ENCODE results near the gene ZNF93.
A peak's percentile ranks its signal among the peaks of the same experiment; 100 is the strongest.
"Not testable (repeated sequence)": the region's sequence is repeated elsewhere in the genome, so short reads cannot be mapped to it uniquely, and the experiment has no call there.

Gene ZNF93

DNA sequence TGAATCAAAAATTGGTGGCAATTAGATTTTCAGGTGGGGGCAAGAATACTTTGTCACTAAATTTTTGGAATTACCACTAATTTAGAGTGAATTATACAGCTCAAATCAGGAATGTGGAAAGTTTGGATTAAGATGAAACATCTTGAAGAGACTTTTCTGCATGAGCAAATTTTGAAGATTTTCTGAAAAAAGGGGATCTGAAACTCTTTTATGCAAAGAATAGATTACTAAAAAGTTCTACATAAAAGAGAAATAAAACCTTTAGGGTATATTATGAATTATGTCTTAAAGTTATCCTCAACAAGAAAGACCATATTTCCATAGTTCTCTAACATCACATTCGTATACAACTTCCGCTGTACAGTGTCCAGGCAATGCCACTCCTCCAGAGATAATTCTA lies 36.7 kb downstream of the ZNF93 start:
- Histone ChIP-seq H4K20me1 (no peaks in the 10 kb centered on the region), H3K4me2 (no peak overlapping the region), H3K9ac (no peak overlapping the region), H3K9me3 (replicated peaks in 1 of 11) (peaks cover 73 to 100% (median 77%) of the 10 kb centered on the region in 11 experiments), H3K4me1 (no peaks in the 10 kb centered on the region), H3K27ac (no peak overlapping the region), H3K27me3 (peaks cover 0 to 4% (median 0%) of the 10 kb centered on the region in 11 experiments; a peak in 2 of 22 replicates), H3K4me3 (no peak overlapping the region), H3K36me3 (peaks cover 37 to 55% (median 43%) of the 10 kb centered on the region in 11 experiments)
- no peak for TF ChIP-seq Cebpa-rat (IDR thresholded peaks at IDR 0.05)

DNA sequence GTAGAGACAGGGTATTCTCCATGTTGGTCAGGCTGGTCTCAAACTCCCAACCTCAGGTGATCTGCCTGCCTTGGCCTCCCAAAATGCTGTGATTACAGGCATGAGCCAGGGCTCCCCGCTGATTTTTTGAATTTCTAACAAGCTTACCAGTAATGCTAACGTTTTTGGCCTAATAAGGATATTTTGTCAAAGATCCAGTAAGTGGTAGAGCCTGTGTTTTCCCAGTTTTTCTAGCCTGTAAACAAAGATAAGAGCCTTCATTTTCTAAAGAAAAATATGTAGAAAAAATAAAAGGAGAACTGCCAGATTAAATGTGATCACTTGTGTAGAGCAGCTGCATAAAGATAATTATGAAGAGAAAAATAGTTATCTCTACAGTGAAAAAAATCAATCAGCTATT lies 37.7 kb downstream of the ZNF93 start:
- Histone ChIP-seq H3K27me3 (peaks cover 0 to 4% (median 0%) of the 10 kb centered on the region in 11 experiments; a peak in 2 of 22 replicates), H3K9me3 (replicated peaks in 1 of 11) (peaks cover 63 to 98% (median 67%) of the 10 kb centered on the region in 11 experiments), H4K20me1 (no peaks in the 10 kb centered on the region), H3K4me2 (no peak overlapping the region), H3K4me3 (no peak overlapping the region), H3K4me1 (no peaks in the 10 kb centered on the region), H3K9ac (no peak overlapping the region), H3K36me3 (peaks cover 27 to 45% (median 32%) of the 10 kb centered on the region in 11 experiments), H3K27ac (no peak overlapping the region)
- TF ChIP-seq Cebpa-rat (IDR thresholded peaks at IDR 0.05), result no peak

DNA sequence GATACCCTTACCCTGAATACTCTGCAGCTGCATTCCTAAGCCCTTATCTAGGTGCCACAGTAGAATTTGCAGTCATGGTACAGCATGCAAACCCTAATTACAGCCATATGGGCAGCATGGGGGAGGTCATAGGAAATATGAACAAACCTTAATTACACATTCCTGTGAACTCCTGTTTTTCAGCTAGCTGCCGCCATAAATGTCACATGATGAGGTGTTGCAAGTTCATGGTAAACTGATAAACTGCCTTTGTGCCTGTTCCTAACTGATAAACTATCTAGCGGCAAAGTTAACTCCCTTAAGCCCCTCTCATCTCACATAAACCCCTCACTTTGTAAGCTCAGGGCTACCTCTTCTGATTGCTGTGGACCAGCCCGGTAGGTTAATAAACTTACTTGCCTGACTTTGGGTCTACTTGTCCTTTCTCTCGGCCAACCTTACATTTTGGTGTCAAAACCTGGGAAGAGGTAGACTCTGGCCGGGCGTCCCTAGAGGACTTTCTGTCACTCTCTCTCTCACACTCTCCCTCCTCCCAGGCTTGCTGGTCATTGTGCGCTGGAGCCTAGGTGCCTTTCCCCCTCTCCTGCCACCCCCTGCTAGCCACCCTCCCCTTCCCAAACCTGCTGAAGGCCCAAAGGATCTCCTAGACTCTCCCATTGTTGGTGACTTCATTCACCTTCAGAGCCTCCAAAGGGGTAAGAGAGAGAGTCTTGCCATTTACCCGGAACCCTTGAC lies 43.3 kb downstream of the ZNF93 start:
- Histone ChIP-seq H3K4me2 (no peak overlapping the region), H3K9ac (no peak overlapping the region), H3K36me3 (peaks cover 0 to 14% (median 0%) of the 10 kb centered on the region in 11 experiments; a peak in 4 of 22 replicates), H3K9me3 (replicated peaks in 1 of 11) (peaks cover 55 to 98% (median 68%) of the 10 kb centered on the region in 11 experiments), H3K4me1 (peaks cover 0 to 15% (median 12%) of the 10 kb centered on the region in 10 experiments; a peak in 15 of 20 replicates), H3K4me3 (no peak overlapping the region), H3K27me3 (no peaks in the 10 kb centered on the region), H3K27ac (no peak overlapping the region), H4K20me1 (no peaks in the 10 kb centered on the region)
- TF ChIP-seq Cebpa-rat (IDR thresholded peaks at IDR 0.05), result no peak

DNA sequence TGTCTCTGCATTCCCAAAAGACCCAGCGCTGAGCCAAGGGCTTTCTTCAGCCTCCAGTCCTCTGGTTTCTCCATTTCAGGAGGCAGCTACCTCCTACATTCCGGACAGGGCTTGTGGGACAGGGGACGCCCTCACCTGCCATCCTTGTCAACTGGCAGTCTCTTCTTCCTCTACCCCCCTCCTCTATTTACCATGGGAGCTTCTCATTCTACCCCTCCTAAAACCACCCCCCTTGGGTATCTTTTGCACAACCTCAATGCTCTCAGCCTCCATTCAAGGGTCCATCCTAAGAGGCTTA lies 43.8 kb downstream of the ZNF93 start:
- H3K4me1 ChIP-seq, result peaks cover 0 to 19% (median 13%) of the 10 kb centered on the region in 10 experiments; a peak in 15 of 20 replicates
- H3K27me3 ChIP-seq, result no peaks in the 10 kb centered on the region
- no peak overlapping the region for H3K4me3 ChIP-seq
- H3K27ac ChIP-seq, result no peak overlapping the region
- H4K20me1 ChIP-seq, result no peaks in the 10 kb centered on the region
- H3K9ac ChIP-seq, result no peak overlapping the region
- peaks cover 54 to 98% (median 70%) of the 10 kb centered on the region in 11 experiments for H3K9me3 ChIP-seq (replicated peaks in 1 of 11)
- peaks cover 0 to 14% (median 0%) of the 10 kb centered on the region in 11 experiments; a peak in 4 of 22 replicates for H3K36me3 ChIP-seq
- TF ChIP-seq Cebpa-rat (IDR thresholded peaks at IDR 0.05), result no peak
- no peak overlapping the region for H3K4me2 ChIP-seq

DNA sequence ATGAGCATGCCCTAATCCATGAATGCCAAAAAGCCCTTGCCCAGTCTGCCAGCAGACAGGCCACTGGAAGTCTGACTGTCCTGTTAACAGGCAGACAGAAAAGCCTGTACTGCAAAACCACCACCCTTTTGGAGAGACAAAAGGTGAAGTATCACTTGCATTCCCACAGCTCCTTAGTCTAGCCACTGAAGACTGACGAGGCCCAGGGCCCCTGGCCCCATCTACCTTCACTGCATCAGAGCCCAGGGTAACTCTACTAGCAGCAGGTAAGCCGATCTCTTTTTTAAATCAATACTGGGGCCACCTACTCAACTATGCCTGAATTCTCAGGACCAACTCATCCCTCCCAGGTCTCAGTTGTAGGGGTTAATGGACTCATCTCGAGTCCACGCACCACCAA lies 45.5 kb downstream of the ZNF93 start:
- TF ChIP-seq Cebpa-rat (IDR thresholded peaks at IDR 0.05), result no peak
- H3K9me3 ChIP-seq (replicated peaks in 1 of 11), result peaks cover 59 to 98% (median 79%) of the 10 kb centered on the region in 11 experiments
- peaks cover 0 to 19% (median 13%) of the 10 kb centered on the region in 10 experiments; a peak in 15 of 20 replicates for H3K4me1 ChIP-seq
- H3K36me3 ChIP-seq, result peaks cover 0 to 14% (median 0%) of the 10 kb centered on the region in 11 experiments; a peak in 4 of 22 replicates
- H4K20me1 ChIP-seq, result no peaks in the 10 kb centered on the region
- no peaks in the 10 kb centered on the region for H3K27me3 ChIP-seq
- H3K4me2 ChIP-seq, result no peak overlapping the region
- no peak overlapping the region for H3K27ac ChIP-seq
- H3K9ac ChIP-seq, result no peak overlapping the region
- no peak overlapping the region for H3K4me3 ChIP-seq

DNA sequence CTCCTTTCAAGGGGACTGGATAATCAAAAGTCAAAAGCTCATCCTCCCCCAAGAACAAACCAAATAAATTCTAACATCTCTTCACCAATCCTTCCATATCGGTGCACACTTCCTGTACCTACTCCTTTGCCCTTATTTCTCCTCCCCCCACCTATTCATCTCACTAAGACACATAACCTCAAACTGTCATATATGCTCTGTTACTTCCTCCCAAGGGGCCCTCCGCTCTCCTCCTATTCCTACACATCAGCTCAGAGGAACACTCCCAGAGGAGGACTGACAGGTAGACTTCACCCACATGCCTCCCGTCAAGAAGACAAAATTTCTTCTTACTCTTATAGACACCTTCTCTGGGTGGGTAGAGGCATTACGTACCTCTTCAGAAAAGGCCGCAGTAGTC lies 48.1 kb downstream of the ZNF93 start:
- H3K4me2 ChIP-seq, result peak overlapping the region in 8 of 11 experiments; percentile 52 to 78 (median 66); a peak in 16 of 22 replicates
- peaks cover 0 to 10% (median 0%) of the 10 kb centered on the region in 11 experiments; a peak in 2 of 22 replicates for H3K36me3 ChIP-seq

DNA sequence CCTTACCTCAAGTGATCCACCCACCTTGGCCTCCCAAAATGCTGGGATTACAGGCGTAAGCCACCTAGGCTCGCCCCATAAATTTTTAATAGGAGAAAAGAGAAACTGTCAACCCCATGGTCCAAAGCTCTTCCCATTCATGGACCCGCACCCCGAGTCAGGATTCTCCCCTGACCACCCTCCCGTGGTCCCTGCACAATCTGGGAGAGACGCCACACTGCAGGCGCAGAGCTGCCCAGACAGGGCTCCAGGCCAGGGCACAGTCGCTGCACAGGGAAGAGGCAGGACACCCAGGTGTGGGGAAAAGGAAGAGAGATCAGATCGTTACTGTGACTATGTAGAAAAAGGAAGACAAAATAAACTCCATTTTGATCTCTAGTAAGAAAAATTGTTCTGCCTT lies 54.5 kb downstream of the ZNF93 start:
- peaks cover 6 to 24% (median 10%) of the 10 kb centered on the region in 11 experiments; a peak in 17 of 22 replicates for H3K9me3 ChIP-seq (replicated peaks in 1 of 11)
- no peak overlapping the region for H3K27ac ChIP-seq
- no peak for TF ChIP-seq Cebpa-rat (IDR thresholded peaks at IDR 0.05)
- no peaks in the 10 kb centered on the region for H4K20me1 ChIP-seq
- no peak overlapping the region for H3K4me2 ChIP-seq
- no peak overlapping the region for H3K4me3 ChIP-seq
- H3K36me3 ChIP-seq, result no peaks in the 10 kb centered on the region
- H3K9ac ChIP-seq, result no peak overlapping the region
- H3K4me1 ChIP-seq, result peaks cover 0 to 6% (median 0%) of the 10 kb centered on the region in 10 experiments; a peak in 2 of 20 replicates
- H3K27me3 ChIP-seq, result no peaks in the 10 kb centered on the region

More for the DNA sequence above, 48.1 kb downstream of the ZNF93 start:
- peaks cover 59 to 79% (median 73%) of the 10 kb centered on the region in 11 experiments for H3K9me3 ChIP-seq (replicated peaks in 1 of 11)
- 0 out of 22 replicates have a peak overlapping the region, but pooled peaks of 1 of the 11 experiments have one; percentile 6 for H3K27ac ChIP-seq
- no peaks in the 10 kb centered on the region for H4K20me1 ChIP-seq
- no peak overlapping the region for H3K4me3 ChIP-seq
- TF ChIP-seq Cebpa-rat (IDR thresholded peaks at IDR 0.05), result no peak
- no peaks in the 10 kb centered on the region for H3K27me3 ChIP-seq
- H3K9ac ChIP-seq, result no peak overlapping the region
- H3K4me1 ChIP-seq, result peaks cover 0 to 19% (median 13%) of the 10 kb centered on the region in 10 experiments; a peak in 15 of 20 replicates

DNA sequence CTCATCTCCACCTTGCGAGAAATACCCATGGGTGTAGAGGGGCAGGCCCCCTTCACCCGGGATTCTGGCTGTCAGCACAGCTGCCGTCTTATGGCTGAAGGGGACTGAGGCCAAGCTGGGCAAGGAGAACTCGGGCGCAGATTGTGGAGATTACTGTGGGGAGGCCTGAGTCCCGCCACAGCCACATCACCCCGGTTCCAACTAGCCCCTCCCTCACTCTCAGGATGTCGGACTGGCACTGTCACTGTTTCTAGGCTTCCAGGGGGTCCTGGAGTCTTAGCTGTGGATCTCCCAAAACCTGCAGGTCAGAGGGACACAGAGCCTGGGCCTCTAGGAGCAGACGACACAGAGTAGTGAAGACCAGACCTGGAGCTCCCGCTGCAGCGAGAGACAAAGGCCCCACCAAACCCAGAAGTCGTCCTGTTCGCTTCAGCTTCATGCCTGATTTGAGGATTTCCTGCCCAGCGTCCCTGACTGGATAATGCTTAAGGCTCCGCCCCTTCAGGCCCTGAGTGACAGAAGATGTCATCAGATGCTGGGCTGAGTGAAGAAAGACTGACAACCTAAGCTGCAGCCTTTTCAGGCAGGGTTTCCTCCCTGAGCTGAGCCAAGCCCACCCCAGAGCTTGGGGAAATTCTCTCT lies 55.8 kb downstream of the ZNF93 start:
- Histone ChIP-seq H3K9me3 (replicated peaks in 1 of 11) (peaks cover 0 to 13% (median 0%) of the 10 kb centered on the region in 11 experiments; a peak in 2 of 22 replicates), H3K4me1 (peaks cover 0 to 6% (median 0%) of the 10 kb centered on the region in 10 experiments; a peak in 2 of 20 replicates), H4K20me1 (no peaks in the 10 kb centered on the region), H3K9ac (no peak overlapping the region), H3K36me3 (no peaks in the 10 kb centered on the region), H3K27ac (no peak overlapping the region), H3K4me2 (no peak overlapping the region), H3K27me3 (no peaks in the 10 kb centered on the region), H3K4me3 (no peak overlapping the region)
- no peak for TF ChIP-seq Cebpa-rat (IDR thresholded peaks at IDR 0.05)

DNA sequence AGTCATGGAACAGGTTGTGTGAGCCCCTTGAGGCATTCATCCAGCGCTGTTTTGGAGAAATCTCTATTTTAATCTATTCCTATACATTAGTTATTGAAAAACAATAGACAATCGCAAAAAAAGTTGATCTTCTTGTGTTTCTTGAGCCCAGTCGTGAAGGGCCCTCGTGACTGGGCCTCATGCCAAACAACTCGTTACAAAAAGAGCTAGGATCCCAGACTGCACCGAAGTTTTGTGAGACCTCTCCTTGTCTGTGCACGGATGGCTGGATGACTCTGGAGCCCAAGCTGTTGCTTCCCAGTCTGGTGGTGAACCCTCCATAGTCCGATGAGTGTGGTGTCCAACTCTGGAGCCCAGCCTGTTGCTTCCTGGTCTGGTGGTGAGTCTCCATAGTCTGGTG lies 57.0 kb downstream of the ZNF93 start:
- H3K27me3 ChIP-seq, result not testable (repeated sequence)

DNA sequence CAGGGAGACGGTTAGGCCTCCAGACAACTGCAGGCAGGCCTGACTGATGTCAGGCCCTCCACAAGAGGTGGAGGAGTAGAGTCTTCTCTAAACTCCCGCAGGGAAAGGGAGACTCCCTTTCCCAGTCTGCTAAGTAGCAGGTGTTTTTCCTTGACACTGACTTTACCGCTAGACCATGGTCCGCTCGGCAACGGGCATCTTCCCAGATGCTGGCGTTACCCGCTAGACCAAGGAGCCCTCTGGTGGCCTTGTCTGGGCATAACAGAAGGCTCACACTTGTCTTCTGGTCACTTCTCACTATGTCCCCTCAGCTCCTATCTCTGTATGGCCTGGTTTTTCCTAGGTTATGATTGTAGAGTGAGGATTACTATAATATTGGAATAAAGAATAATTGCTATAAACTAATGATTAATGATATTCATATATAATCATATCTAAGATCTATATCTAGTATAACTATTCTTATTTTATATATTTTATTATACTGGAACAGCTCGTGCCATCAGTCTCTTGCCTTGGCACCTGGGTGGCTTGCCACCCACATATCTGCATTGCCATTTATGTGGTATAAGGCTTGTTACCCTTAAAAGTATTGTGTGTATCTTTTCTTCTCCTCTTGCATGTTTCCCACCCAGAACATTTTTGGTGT lies 58.5 kb downstream of the ZNF93 start:
- H3K27me3 ChIP-seq, H3K27ac ChIP-seq, H3K4me3 ChIP-seq, H3K9ac ChIP-seq, H3K36me3 ChIP-seq, H4K20me1 ChIP-seq, H3K4me1 ChIP-seq: not testable (repeated sequence)
- peaks cover 0 to 21% (median 1%) of the 10 kb centered on the region in 11 experiments; a peak in 7 of 22 replicates for H3K9me3 ChIP-seq (replicated peaks in 1 of 11)
- peak overlapping the region in 9 of 11 experiments; percentile 1 to 67 (median 55); a peak in 11 of 22 replicates for H3K4me2 ChIP-seq

More for the DNA sequence above, 57.0 kb downstream of the ZNF93 start:
- H3K4me3 ChIP-seq, H3K9ac ChIP-seq, H3K4me2 ChIP-seq, H4K20me1 ChIP-seq, H3K36me3 ChIP-seq, H3K27ac ChIP-seq, H3K4me1 ChIP-seq: not testable (repeated sequence)
- peaks cover 0 to 13% (median 0%) of the 10 kb centered on the region in 11 experiments; a peak in 2 of 22 replicates for H3K9me3 ChIP-seq (replicated peaks in 1 of 11)

All from BLaER1 treated with 17β-estradiol and CSF1 and Interleukin-3, amounts not matched to agents 10 nM and 100 nM (cell line).